Measurements from ENCODE around the gene TRIM14.

The TRIM14 gene

GRCh38 chr9:98056269-98057137, 62.5 kb downstream of the TRIM14 start, which contains the start of gene NANS:
NANS (plus strand) TSS chr9:98056732; CDS start chr9:98056809, 77 bp downstream.
- in situ Hi-C loops (cut with HindIII; ENCODE audit: low sequenced_read_pairs), result no loop called here

GRCh38 chr9:98054376-98054951, 64.6 kb downstream of the TRIM14 start:
- in situ Hi-C loops (cut with HindIII; ENCODE audit: low sequenced_read_pairs), result no loop called here

- in situ Hi-C loops (cut with HindIII; ENCODE audit: low sequenced_read_pairs), result no loop called here
Observed at GRCh38 chr9:98050351-98050750, 68.7 kb downstream of the TRIM14 start.

- in situ Hi-C loops (cut with HindIII; ENCODE audit: low sequenced_read_pairs), result no loop called here
Observed at GRCh38 chr9:98049288-98050072, 69.5 kb downstream of the TRIM14 start.

- in situ Hi-C loops (cut with HindIII; ENCODE audit: low sequenced_read_pairs), result no loop called here
Observed at GRCh38 chr9:98047002-98047401, 72.0 kb downstream of the TRIM14 start.

- in situ Hi-C loops (cut with HindIII; ENCODE audit: low sequenced_read_pairs), result no loop called here
Observed at GRCh38 chr9:98046180-98046543, 72.9 kb downstream of the TRIM14 start.

GRCh38 chr9:98045234-98046179, 73.5 kb downstream of the TRIM14 start:
- in situ Hi-C loops (cut with HindIII; ENCODE audit: low sequenced_read_pairs), result no loop called here

- in situ Hi-C loops (cut with HindIII; ENCODE audit: low sequenced_read_pairs), result no loop called here
Observed at GRCh38 chr9:98043915-98044314, 75.1 kb downstream of the TRIM14 start.

- in situ Hi-C loops (cut with HindIII; ENCODE audit: low sequenced_read_pairs), result no loop called here
Observed at GRCh38 chr9:98040212-98040611, 78.8 kb downstream of the TRIM14 start.

GRCh38 chr9:98039607-98040017, 79.4 kb downstream of the TRIM14 start:
- in situ Hi-C loops (cut with HindIII; ENCODE audit: low sequenced_read_pairs), result no loop called here

- in situ Hi-C loops (cut with HindIII; ENCODE audit: low sequenced_read_pairs), result no loop called here
Observed at GRCh38 chr9:98038958-98039357, 80.1 kb downstream of the TRIM14 start.

- in situ Hi-C loops (cut with HindIII; ENCODE audit: low sequenced_read_pairs), result no loop called here
Observed at GRCh38 chr9:98037357-98037756, 81.7 kb downstream of the TRIM14 start.

- in situ Hi-C loops (cut with HindIII; ENCODE audit: low sequenced_read_pairs), result no loop called here
Observed at GRCh38 chr9:98034593-98035546, 84.2 kb downstream of the TRIM14 start.

GRCh38 chr9:98031935-98032334, 87.1 kb downstream of the TRIM14 start:
- in situ Hi-C loops (cut with HindIII; ENCODE audit: low sequenced_read_pairs), result no loop called here

GRCh38 chr9:98031169-98031568, 87.9 kb downstream of the TRIM14 start:
- in situ Hi-C loops (cut with HindIII; ENCODE audit: low sequenced_read_pairs), result no loop called here

- in situ Hi-C loops (cut with HindIII; ENCODE audit: low sequenced_read_pairs), result no loop called here
Observed at GRCh38 chr9:98024702-98025101, 94.3 kb downstream of the TRIM14 start.

GRCh38 chr9:98022447-98022846, 96.6 kb downstream of the TRIM14 start:
- in situ Hi-C loops (cut with HindIII; ENCODE audit: low sequenced_read_pairs), result no loop called here

- in situ Hi-C loops (cut with HindIII; ENCODE audit: low sequenced_read_pairs), result no loop called here
Observed at GRCh38 chr9:98021306-98022040, 97.5 kb downstream of the TRIM14 start.

Data from DLD1 (cell line).